GM21360 (cell line): Measurements from ENCODE around the gene DEFB131B.
"Not testable (repeated sequence)": the region's sequence is repeated elsewhere in the genome, so short reads cannot be mapped to it uniquely, and the experiment has no call there.

Experiments
- ATAC-seq: cut with Tn5 transposase; IDR thresholded peaks from one replicate; pipeline ENCODE4 v1.9.1; 2021; ENCODE audit warnings: mild to moderate bottlenecking, moderate library complexity; ENCODE audit not compliant: unreplicated experiment

DEFB131B gene

GRCh38 chr11:71911321-71911985 is 33.2 kb downstream of the DEFB131B start:
- ATAC-seq, result not testable (repeated sequence)

GRCh38 chr11:71911986-71912340 is 33.7 kb downstream of the DEFB131B start:
- ATAC-seq, result not testable (repeated sequence)

GRCh38 chr11:71913756-71914526 is 35.7 kb downstream of the DEFB131B start:
- no peak for ATAC-seq

GRCh38 chr11:71914617-71915189 is 36.5 kb downstream of the DEFB131B start:
- no peak for ATAC-seq

GRCh38 chr11:71917646-71918140 is 39.4 kb downstream of the DEFB131B start:
- no peak for ATAC-seq

GRCh38 chr11:71927820-71928736 is 49.8 kb downstream of the DEFB131B start, which contains the start of gene XNDC1N:
Gene XNDC1N (minus strand): TSS chr11:71928594. CDS start chr11:71923353, 5,241 bp downstream.
- peak; percentile 52 for ATAC-seq

- peak; percentile 71 for ATAC-seq
Measured at GRCh38 chr11:71928737-71929443, 50.6 kb downstream of the DEFB131B start, which contains the start of gene RNF121. Gene RNF121 (plus strand): TSS chr11:71929046. CDS start chr11:71929062, 16 bp downstream.

- ATAC-seq, result no peak
Measured at GRCh38 chr11:71929491-71929890, 51.2 kb downstream of the DEFB131B start.

- no peak for ATAC-seq
Measured at GRCh38 chr11:71930556-71931244, 52.4 kb downstream of the DEFB131B start.

- ATAC-seq, result no peak
Measured at GRCh38 chr11:71931245-71931602, 53.0 kb downstream of the DEFB131B start.

- ATAC-seq, result no peak
Measured at GRCh38 chr11:71933141-71933933, 55.1 kb downstream of the DEFB131B start.
